HG02759 (cell line): ENCODE data around the gene SPRY2.

Source experiments
- ATAC-seq: cut with Tn5 transposase; IDR thresholded peaks from one replicate; pipeline ENCODE4 v1.9.1; 2021; ENCODE audit warnings: mild to moderate bottlenecking, moderate library complexity; ENCODE audit not compliant: unreplicated experiment

SPRY2 gene

DNA sequence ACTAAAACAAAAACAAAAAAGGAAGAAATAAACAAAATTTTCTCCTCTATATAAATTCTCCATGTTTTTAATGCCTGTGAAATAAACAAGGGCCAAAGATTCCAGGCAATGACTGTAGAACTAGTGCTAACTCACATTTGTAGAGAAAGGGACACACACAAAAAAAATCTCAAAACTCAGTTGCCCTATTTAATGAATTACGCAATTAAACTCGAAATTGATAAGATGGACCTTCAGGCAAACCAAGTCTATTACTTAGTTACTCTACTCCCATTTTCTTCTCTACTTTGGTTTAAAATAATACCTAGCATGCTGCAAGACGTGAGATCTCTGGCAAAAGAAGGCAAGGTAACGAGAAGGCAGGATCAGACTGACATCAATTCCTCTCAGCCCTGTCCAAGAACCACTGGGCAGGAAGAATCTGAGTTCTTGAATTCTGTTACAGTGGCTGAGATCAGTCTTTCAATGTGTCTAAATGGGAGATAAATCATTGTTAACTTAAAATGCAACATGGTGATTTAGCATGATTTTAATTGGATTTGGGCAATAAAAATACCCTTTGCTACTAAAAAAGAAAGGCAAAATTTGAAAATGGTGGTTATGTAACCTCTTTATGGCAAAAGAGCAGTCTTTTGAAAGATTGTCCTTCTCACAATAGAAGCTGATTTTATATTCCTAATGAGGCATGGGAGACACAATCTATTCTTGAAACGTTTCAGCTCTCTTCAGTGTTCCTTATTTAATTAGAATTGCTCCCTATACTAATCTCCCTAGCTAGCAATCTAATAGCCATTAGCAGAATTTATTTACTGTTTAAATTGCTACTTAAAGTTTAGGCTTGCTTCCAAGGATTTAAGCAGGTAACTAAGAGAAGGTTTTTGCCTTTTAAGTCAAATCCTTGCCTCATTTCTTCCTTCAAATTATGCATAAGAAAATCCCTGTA lies 25.9 kb downstream of the SPRY2 start:
- ATAC-seq: no peak

DNA sequence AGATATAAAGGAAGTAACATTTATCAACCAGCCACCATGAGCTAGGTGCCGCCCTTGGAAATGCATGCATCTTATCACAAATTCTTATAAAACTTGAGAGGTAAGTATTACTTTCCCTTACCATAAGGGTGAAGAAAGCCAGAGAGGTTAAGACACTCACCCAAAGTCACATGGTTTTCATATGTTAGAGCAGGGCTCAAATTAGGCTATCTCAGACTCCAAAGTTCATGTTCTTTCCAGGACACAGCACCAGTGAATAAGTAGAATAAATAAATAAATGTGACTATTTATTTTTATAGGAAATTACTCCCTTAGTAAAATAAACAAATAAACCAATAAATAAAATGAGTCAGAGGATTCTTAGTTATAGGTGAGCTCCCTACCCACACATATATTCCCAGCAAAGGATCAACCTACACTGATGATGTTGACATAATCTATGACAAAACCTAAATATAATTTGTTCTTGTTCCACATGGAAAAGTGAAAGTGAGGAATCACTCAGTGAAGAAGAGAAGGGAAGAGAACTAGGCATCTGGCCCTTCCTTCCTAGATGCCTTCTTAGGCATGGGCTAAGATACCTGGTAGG lies 27.2 kb downstream of the SPRY2 start:
- ATAC-seq: no peak

DNA sequence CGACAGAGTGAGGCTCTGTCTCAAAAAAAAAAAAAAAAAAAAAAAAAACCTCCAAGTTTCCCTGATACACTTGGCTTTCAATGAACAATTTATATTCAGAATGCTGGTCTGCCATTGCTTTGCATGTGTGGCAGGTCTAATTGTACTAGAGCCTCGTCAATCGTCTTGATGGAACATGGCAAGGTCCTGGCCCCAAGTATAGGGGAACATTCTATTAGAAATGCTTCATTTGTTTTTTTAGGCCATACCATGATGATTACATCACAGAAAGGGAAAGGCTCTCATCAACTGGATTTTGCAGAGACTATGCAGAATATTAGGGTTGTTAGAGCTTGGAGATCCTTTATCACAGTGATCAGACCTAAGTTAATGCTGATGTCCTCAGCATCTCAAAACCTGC lies 28.0 kb downstream of the SPRY2 start:
- no peak for ATAC-seq

DNA sequence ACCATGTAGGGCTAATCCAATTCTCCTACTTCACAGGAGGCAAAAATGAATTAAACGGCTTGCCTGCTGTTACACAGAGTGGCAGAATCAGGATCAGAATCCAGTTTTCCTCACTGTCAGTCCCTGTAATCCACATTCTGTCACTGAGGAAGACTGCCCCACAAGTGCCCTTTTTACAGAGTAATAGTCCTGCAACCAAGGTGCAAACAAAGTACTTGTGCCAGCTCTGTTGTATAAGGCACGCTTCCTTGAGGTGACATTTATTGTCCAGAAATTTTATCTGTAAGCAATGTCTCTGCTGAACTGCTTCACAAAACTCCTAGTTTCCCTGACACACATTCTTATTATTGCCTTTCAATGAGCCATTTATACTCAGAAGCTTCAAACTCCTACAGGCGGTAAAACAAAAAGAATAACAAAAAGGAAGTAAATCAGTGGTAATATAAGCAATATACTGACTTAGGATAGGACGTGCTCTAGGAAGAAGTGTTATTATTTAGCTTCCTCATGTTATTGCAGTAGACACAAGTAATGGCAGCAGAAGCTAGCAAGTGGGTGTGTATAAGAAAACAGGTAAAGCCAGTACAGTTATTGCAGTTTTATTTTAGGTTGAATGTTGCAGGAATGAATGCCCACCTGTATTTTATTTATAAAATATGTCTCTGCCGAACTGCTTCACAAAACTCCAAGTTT lies 28.8 kb downstream of the SPRY2 start:
- ATAC-seq: no peak

DNA sequence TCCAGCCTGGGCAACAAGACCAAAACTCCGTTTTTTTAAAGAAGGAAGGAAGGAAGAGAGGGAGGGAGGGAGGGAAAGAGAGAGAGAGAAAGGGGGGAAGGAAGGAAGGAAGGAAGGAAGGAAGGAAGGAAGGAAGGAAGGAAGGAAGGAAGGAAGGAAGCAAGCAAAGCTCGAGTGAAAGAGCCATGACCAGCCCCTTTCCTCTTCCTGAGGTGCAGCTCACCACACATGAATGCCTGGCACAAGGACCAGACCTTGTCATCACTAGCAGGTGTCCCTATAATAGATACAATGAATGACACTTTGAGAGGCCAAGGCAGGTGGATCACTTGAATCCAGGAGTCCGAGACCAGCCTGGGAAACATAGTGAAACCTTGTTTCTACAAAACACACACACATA lies 31.0 kb downstream of the SPRY2 start:
- ATAC-seq: no peak

DNA sequence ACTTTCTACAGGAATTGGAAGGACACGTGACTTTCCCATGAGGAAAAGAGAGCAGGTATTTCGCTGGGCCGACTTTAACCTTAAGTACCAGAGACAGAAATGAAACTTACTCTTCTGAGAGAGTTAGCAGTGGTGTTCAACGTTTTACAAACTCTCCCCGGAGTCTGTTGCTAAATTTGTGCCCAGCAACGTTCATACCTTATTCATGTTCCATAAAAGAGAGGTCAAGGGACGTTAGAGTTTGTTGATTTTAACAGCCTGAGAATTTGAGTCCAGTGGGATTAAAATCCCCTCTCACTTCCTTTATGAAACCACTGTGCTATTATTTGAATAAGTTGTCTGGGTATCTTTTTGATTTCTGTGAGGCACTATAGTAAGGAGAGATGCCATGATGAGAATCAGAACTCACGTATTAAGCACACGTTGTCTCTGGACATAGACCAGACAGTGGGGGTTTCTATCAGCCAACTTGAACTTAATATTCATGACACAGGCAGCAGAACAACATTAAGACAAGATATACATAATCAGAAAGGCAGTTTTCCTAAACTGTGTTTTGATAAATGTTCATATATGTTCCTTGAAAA lies 33.4 kb downstream of the SPRY2 start:
- no peak for ATAC-seq

DNA sequence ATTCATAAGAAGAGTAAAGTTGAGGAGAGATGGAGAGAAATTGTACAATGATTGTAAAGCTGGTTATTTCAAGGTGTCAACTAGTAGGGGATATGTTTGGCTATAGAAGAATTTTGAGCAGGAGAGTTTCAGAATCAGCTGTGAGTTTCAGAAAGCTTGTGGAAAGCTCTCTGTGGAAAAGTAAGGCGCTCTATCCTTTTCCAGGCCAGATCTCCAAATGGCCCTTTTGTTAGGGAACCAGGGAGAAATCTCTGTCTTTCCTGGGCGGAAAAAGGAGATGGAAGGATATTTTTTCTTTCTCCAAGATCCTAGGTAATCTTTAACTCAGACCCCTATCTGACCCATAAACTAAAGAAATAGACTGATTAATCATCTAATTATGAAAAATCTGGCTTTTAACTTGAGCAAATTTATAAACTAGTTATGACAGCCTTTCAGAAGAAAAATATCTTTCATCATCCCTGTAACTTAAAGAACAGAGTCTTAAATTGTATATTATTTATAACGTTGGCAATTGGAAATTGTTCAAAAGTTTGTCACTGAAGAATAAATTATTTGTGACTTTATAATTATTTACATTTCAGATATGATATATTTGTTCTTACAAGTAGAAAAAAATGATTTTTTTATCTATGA lies 34.5 kb downstream of the SPRY2 start:
- ATAC-seq: no peak

DNA sequence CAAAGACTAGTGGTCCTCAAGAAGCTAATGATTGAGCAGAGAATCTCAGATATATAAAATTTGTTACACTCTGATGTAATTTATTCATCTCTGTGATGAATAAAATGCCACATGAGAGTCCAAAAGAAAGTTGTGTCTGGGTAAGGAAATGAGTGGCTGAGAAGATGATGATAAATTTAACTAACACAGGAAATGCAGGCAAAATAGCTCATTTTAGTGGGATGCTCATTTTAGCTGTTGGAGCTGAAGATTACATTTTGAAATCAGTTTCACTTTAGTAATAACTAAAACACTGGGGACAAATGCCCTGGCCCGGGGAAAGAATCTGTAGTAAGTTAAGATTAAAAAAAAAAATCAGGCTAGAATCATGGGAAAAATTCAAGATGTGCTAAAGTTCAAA lies 35.2 kb downstream of the SPRY2 start:
- no peak for ATAC-seq

DNA sequence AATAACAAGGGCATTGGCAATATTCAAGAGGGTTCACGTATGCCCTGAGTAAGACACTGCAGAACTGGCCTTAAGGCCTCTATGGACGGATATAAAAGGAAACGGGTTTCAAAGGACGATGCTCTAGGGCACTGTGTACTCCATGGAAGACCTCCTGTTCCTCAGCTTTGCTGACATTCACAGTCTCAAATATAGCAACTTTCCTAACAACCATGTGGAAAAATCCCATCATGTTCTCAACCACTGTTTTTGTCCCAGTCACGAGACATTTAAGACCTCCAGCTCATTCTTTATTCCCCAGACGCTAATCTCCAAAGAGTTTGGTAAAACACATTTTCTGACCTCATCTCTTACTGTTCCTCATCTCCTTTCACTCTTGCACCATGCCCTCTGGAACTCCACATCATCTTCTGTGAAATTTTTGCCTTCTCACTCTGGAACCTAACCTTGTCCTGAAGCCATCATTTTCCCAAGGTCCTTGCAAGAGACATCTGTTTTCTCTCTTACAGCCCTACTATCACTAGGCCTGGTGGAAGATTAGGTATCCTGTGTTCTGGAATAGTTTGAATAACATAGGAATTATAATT lies 37.6 kb downstream of the SPRY2 start:
- no peak for ATAC-seq

DNA sequence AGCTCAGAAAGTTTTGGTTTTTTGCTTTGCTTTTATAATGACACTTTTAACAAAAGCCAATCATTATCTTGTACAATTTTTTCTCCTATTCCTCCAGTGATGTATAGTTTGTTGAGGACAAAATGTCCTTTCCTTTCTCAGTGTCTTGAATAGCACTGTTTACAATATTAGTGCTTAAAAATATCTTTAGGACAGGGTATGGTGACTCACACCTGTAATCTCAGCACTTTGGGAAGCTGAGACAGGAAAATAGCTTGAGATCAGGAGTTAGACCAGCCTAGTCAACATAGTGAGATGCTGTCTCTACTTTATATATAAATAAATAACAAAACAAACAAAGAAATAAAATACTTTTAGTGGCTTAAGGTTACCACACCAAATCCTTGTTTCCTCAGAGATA lies 41.9 kb downstream of the SPRY2 start:
- ATAC-seq: no peak

DNA sequence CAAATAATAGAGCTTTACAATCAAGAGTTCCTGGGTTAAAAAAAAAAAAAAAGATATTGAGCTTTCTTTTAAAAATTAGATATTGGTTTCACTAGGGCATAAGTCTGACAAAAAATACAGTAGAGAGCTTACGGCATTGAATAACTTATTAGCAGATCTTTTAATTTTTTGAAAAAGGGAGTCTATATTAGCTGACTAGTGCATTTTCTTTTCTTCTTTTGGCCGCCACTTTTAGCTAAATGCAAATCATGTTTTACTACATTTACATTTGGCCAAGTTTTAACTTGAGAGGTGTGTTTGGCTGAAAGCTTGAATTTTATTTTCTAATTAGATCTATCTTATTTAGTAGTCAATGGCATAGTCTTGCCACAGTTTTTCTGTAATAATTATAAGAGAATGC lies 43.4 kb downstream of the SPRY2 start:
- no peak for ATAC-seq

DNA sequence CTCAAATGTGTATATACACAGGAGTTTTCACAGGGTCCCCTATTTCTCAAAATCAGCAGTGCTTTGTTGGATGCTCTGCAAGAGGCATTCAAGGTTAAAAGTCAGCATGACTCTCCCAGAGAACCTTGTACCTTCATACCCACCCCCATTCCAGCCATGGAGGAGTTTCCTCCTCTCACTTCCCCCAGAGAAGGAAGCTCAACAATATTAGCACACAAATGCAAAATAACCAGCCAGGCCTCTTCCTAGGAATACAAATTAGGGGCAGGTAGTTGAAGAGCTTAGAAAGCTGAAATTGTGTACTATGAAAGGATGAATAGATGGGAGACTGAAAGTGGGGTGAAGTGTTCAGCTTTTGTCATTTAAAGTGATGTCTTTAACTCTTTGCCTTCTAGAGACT lies 43.8 kb downstream of the SPRY2 start:
- no peak for ATAC-seq

DNA sequence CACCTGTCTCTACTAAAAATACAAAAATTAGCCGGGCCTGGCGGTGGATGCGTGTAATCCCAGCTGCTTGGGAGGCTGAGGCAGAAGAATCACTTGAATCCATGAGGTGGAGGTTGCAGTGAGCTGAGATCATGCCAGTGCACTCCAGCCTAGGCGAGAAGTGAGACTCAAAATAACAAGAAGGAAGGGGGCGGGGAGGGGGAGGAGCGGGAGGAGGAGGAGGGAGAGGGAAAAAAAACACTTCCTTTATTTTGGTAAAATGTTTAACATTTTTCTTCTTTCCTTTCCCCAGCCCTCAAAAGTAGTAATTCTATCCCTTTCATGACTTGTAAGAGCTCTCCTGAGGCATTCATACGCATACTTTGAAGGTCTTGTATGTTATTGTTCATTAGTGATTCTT lies 44.3 kb downstream of the SPRY2 start:
- ATAC-seq: no peak

DNA sequence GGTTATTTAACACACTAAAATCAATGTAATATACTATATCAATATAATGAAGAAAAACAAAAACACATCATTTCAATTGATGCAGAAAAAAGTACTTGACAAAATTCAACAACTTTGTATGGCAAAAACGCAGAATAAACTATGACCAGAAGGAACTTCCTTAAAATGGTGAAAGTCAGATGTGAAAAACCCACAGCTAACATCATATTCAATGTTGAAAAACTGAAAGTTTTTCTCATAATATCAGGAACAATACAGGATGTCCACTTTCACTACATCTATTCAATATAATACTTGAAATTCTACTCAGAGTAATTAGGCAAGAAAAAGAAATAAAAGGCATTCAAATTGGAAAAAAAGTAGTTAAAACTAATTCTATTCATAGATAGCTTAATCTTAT lies 50.3 kb downstream of the SPRY2 start:
- ATAC-seq: no peak
